IMR-90 (cell line): ENCODE measurements around the gene YTHDC2. TPM values are rescaled to one million over a fixed set of nuclear protein-coding genes. Genes with fewer than 3 reads are reported as not detected.
A peak's percentile ranks its signal among the peaks of the same experiment; 100 is the strongest.

Experiments used
- ATAC-seq: fragments of 200-7000 bp; cut with Tn5 transposase; 2 replicates; pipeline ENCODE4 v1.9.1; 2020; ENCODE audit warnings: low read depth, mild to moderate bottlenecking, moderate library complexity
- BruUV-seq: library from RNA; stranded (reverse); fragments of 400-500 nt; replicated peaks from 2 replicates; lab custom pipeline; 2021; lab: Mats Ljungman, UMichigan
- CTCF ChIA-PET: fragments of 300-600 bp; formaldehyde crosslinking; extraction: SDS; loops from one replicate; lab custom pipeline; 2021; ENCODE audit warnings: antibody characterized with exemption; lab: Yijun Ruan, JAX
- POLR2A ChIA-PET: fragments of 300-600 bp; sonication (Branson Sonifier 250); formaldehyde crosslinking; loops from one replicate; lab custom pipeline; 2022; ENCODE audit warnings: antibody characterized with exemption; ENCODE audit not compliant: unreplicated experiment; lab: Charles Lee
- DNase-seq: peaks from one replicate; pipeline ENCODE4 v3.0.0; 2013
- H2AFZ ChIP-seq: replicated peaks from 2 replicates; pipeline ENCODE3; 2013; ENCODE audit warnings: low read length, mild to moderate bottlenecking; ENCODE audit not compliant: poor library complexity
- H2AK5ac ChIP-seq: 2 replicates; pipeline ENCODE4 v1.6.1; 2013; ENCODE audit warnings: low read depth, low read length, inconsistent platforms
- H2AK9ac ChIP-seq: replicated peaks from 2 replicates; pipeline ENCODE3; 2013; ENCODE audit warnings: mild to moderate bottlenecking, low read depth, low read length, moderate library complexity; ENCODE audit not compliant: poor library complexity
- H2BK120ac ChIP-seq: 2 replicates; pipeline ENCODE4 v1.6.1; 2013; ENCODE audit warnings: low read depth, low read length, inconsistent platforms
- H2BK15ac ChIP-seq: 3 replicates; pipeline ENCODE4 v1.6.1; 2013; ENCODE audit warnings: low read depth, low read length, inconsistent platforms
- H2BK20ac ChIP-seq: 2 replicates; pipeline ENCODE4 v1.6.1; 2013; ENCODE audit warnings: low read depth, mild to moderate bottlenecking, inconsistent platforms, low read length, moderate library complexity
- H2BK5ac ChIP-seq: 2 replicates; pipeline ENCODE4 v1.6.1; 2013; ENCODE audit warnings: mild to moderate bottlenecking, low read depth, low read length, inconsistent platforms; ENCODE audit not compliant: poor library complexity, severe bottlenecking
- H3K14ac ChIP-seq: replicated peaks from 2 replicates; pipeline ENCODE4 v1.6.1; 2013; ENCODE audit warnings: low read depth, low read length, inconsistent platforms
- H3K18ac ChIP-seq: 2 replicates; pipeline ENCODE4 v1.6.1; 2013; ENCODE audit warnings: low read depth, low read length, control low read depth
- H3K23ac ChIP-seq: 2 replicates; pipeline ENCODE4 v1.6.1; 2013; ENCODE audit warnings: low read depth, low read length, inconsistent platforms
- H3K27ac ChIP-seq: 2 replicates; pipeline ENCODE4 v1.5.1; 2013; ENCODE audit warnings: mild to moderate bottlenecking, control low read depth, low read length; ENCODE audit not compliant: insufficient read depth
- H3K27me3 ChIP-seq: 2 replicates; pipeline ENCODE4 v1.6.1; 2013; ENCODE audit warnings: low read length; ENCODE audit not compliant: control insufficient read depth, insufficient read depth
- H3K36me3 ChIP-seq: 2 replicates; pipeline ENCODE4 v1.6.1; 2013; ENCODE audit warnings: low read length, mixed read lengths; ENCODE audit not compliant: control insufficient read depth, insufficient read depth
- H3K4ac ChIP-seq: 2 replicates; pipeline ENCODE4 v1.6.1; 2013; ENCODE audit warnings: low read depth, low read length, inconsistent platforms
- H3K4me1 ChIP-seq: 2 replicates; pipeline ENCODE4 v1.6.1; 2013; ENCODE audit warnings: low read length, mixed read lengths; ENCODE audit not compliant: control insufficient read depth, insufficient read depth
- H3K4me2 ChIP-seq: 2 replicates; pipeline ENCODE4 v1.6.1; 2013; ENCODE audit warnings: low read depth, mild to moderate bottlenecking, control low read depth, low read length, moderate library complexity
- H3K4me3 ChIP-seq: 2 replicates; pipeline ENCODE4 v1.5.1; 2013; ENCODE audit warnings: low read depth, mild to moderate bottlenecking, control low read depth, low read length, moderate library complexity; ENCODE audit not compliant: insufficient read depth
- H3K56ac ChIP-seq: 2 replicates; pipeline ENCODE4 v1.6.1; 2013; ENCODE audit warnings: low read length, inconsistent platforms; ENCODE audit not compliant: insufficient read depth; ENCODE audit errors: extremely low read depth
- H3K79me1 ChIP-seq, 2 experiments: 2 replicates each; pipeline ENCODE4 v1.6.1; 2013; ENCODE audit warnings: low read length in 2 of 2, inconsistent platforms in 1 of 2, low read depth in 1 of 2
- H3K9ac ChIP-seq: 2 replicates; pipeline ENCODE4 v1.6.1; 2013; ENCODE audit warnings: low read depth, low read length, control low read depth
- H3K9me1 ChIP-seq: 2 replicates; pipeline ENCODE4 v1.6.1; 2013; ENCODE audit warnings: low read length, inconsistent platforms; ENCODE audit not compliant: insufficient read depth
- H3K9me3 ChIP-seq: 2 replicates; pipeline ENCODE4 v1.6.1; 2013; ENCODE audit warnings: low read length; ENCODE audit not compliant: control insufficient read depth, insufficient read depth
- H4K20me1 ChIP-seq: 2 replicates; pipeline ENCODE4 v1.6.1; 2013; ENCODE audit warnings: low read length, inconsistent platforms; ENCODE audit not compliant: insufficient read depth
- H4K5ac ChIP-seq: 2 replicates; pipeline ENCODE4 v1.6.1; 2013; ENCODE audit warnings: mild to moderate bottlenecking, low read depth, low read length, control low read depth
- H4K8ac ChIP-seq, 2 experiments: 2 replicates each; pipeline ENCODE4 v1.6.1; 2013; ENCODE audit warnings: low read depth in 2 of 2, low read length in 2 of 2, control low read depth in 1 of 2, inconsistent platforms in 1 of 2
- H4K91ac ChIP-seq: 2 replicates; pipeline ENCODE4 v1.6.1; 2013; ENCODE audit warnings: low read depth, low read length, inconsistent platforms; ENCODE audit not compliant: insufficient read depth
- CTCF ChIP-seq: conservative IDR thresholded peaks from 2 replicates; pipeline ENCODE4 v1.5.1; 2012; ENCODE audit warnings: mild to moderate bottlenecking, low read depth, low read length, improper control_type of control experiment
- FOS ChIP-seq: fragments of 150-350 bp; IDR thresholded peaks from 2 replicates; pipeline ENCODE4 v1.6.1; 2016; ENCODE audit warnings: low read depth, low read length
- MAFK ChIP-seq: IDR thresholded peaks from 2 replicates; pipeline ENCODE4 v1.6.1; 2012; ENCODE audit warnings: low read depth, low read length, improper control_type of control experiment
- MAZ ChIP-seq: IDR thresholded peaks from 2 replicates; pipeline ENCODE4 v1.6.1; 2012; ENCODE audit warnings: low read depth, mild to moderate bottlenecking, low read length, improper control_type of control experiment, moderate library complexity, borderline replicate concordance
- MXI1 ChIP-seq: IDR thresholded peaks from 2 replicates; pipeline ENCODE4 v1.6.1; 2012; ENCODE audit warnings: low read depth, mild to moderate bottlenecking, low read length, moderate library complexity, borderline replicate concordance
- NFE2L2 ChIP-seq: fragments of 150-350 bp; IDR thresholded peaks from 2 replicates; pipeline ENCODE4 v1.6.1; 2016; ENCODE audit warnings: low read depth, mild to moderate bottlenecking, low read length
- POLR2A ChIP-seq: IDR thresholded peaks from 2 replicates; pipeline ENCODE4 v1.6.1; 2012; ENCODE audit warnings: mild to moderate bottlenecking, low read depth, low read length
- RAD21 ChIP-seq: IDR thresholded peaks from 2 replicates; pipeline ENCODE4 v1.6.1; 2012; ENCODE audit warnings: low read length, improper control_type of control experiment
- RCOR1 ChIP-seq: IDR thresholded peaks from 2 replicates; pipeline ENCODE4 v1.6.1; 2012; ENCODE audit warnings: mild to moderate bottlenecking, low read length, improper control_type of control experiment; ENCODE audit not compliant: insufficient replicate concordance
- SMC3 ChIP-seq: fragments of 150-350 bp; IDR thresholded peaks from 2 replicates; pipeline ENCODE4 v1.6.1; 2016; ENCODE audit warnings: low read depth, mild to moderate bottlenecking, antibody characterized with exemption, low read length, moderate library complexity
- WGBS, 2 experiments: methylation state at CpG; one replicate each; pipeline versions ENCODE4 v1.1.5 to v1.1.7; 2013; ENCODE audit warnings: missing lambda C conversion rate in 2 of 2; ENCODE audit not compliant: insufficient read length in 1 of 2; ENCODE audit errors: extremely low coverage in 2 of 2; 5-methylcytosine and 5-hydroxymethylcytosine counted together
- dilution Hi-C: fragments of 300-500 bp; cut with HindIII; formaldehyde crosslinking; loops from one replicate; pipeline ENCODE4 v1.14.3; 2018; ENCODE audit warnings: low sequenced_read_pairs; ENCODE audit not compliant: unreplicated experiment
- in situ Hi-C: fragments of 300-500 bp; cut with MboI; formaldehyde crosslinking; loops from 3 replicates; pipeline ENCODE4 v1.14.3; 2019; ENCODE audit warnings: low sequenced_read_pairs, inconsistent platforms, mixed read lengths
- intact Hi-C: fragments of 100-400 bp; cut with micrococcal nuclease; formaldehyde crosslinking; loops from 2 replicates; pipeline ENCODE4 v1.10.0; 2022
- polyA plus RNA-seq, 3 experiments: library from polyadenylated mRNA; depleted of rRNA; stranded (reverse); fragments of >200 nt; gene quantifications; 2 replicates each; pipeline ENCODE4 v1.2.3, GENCODE V29; 2012; ENCODE audit warnings: low replicate concordance in 1 of 3
- total RNA-seq: library from RNA; depleted of rRNA; stranded (reverse); fragments of >200 nt; gene quantifications from 2 replicates; pipeline ENCODE4 v1.2.3, GENCODE V29; 2012
- TF ChIP-seq, protein P1 (sequence below): fragments of 150-350 bp; IDR thresholded peaks from 2 replicates; pipeline ENCODE4 v1.6.1; 2016; ENCODE audit warnings: low read depth, mild to moderate bottlenecking, low read length, moderate library complexity, borderline replicate concordance
- TF ChIP-seq, protein P2 (sequence below): fragments of 150-350 bp; IDR thresholded peaks from 2 replicates; pipeline ENCODE4 v1.6.1; 2017; ENCODE audit warnings: mild to moderate bottlenecking, antibody characterized with exemption, low read length, low read depth

Gene YTHDC2
- total and polyA plus RNA-seq, 2 of the 4 experiments (the other 2 are of a cell fraction) = 6.5 to 13.4 TPM

DNA sequence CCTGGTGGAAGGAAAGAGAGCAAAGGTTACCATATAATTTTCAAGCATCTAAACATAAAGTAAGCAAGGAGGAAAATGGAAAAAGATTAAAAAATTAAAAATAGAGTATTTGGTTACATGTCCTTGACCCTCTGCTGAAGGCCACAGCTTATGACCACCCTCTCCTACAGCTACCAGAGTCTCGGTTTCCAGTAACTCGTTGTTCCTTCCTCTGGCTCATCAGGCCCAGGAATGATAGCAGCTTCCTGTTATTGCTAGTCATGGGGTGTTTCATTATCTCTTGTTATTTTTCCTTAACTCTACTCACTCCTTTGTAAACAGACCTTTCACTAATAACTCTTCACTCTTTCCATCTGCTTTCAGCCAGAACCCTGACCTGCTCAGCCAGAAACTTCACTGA is 102.2 kb downstream of the YTHDC2 start:
- no peak overlapping the region for H3K4me3 ChIP-seq
- H3K4me1 ChIP-seq = peaks cover 5% of the 10 kb centered on the region
- in situ Hi-C loops = loop anchor here (25.0 kb wide), 1 partner anchor 1053 kb away; no protein-coding TSS in a partner anchor
- no peaks in the 10 kb centered on the region for H3K9me3 ChIP-seq
- no peak overlapping the region for H3K56ac ChIP-seq
- no peaks in the 10 kb centered on the region for H3K27me3 ChIP-seq
- no peak overlapping the region for H3K27ac ChIP-seq
- H4K20me1 ChIP-seq = no peaks in the 10 kb centered on the region
- no peak overlapping the region for H4K5ac ChIP-seq
- intact Hi-C loops = loop anchor here (1.0 to 10.0 kb wide), 3 partner anchors 469 to 1639 kb away; no protein-coding TSS in a partner anchor
- no peak overlapping the region for H4K91ac ChIP-seq
- H2AK5ac ChIP-seq = no peak overlapping the region
- peak overlapping the region; percentile 49; the same call in 1 of the 2 replicates for H2BK120ac ChIP-seq
- H3K79me1 ChIP-seq = no peaks in the 10 kb centered on the region
- no peak overlapping the region for H2BK15ac ChIP-seq
- POLR2A ChIA-PET = no interaction called here
- no peaks in the 10 kb centered on the region for H3K9me1 ChIP-seq
- H4K8ac ChIP-seq = no peak overlapping the region
- no peak overlapping the region; the same call in 1 of the 2 replicates for H3K4ac ChIP-seq
- no peaks in the 10 kb centered on the region for H3K36me3 ChIP-seq
- dilution Hi-C loops = no loop called here
- ATAC-seq (peak; percentile 81), DNase-seq (peak; percentile 60)
- H3K14ac ChIP-seq = no peak overlapping the region; the same call in 1 of the 2 replicates
- TF ChIP-seq RCOR1 (no peak), RAD21 (no peak), MXI1 (no peak), MAZ (no peak), NFE2L2 (no peak), POLR2A (no peak), MAFK (no peak), SMC3 (no peak), CTCF (no peak), FOS (no peak)
- TF ChIP-seq, protein P1, sequence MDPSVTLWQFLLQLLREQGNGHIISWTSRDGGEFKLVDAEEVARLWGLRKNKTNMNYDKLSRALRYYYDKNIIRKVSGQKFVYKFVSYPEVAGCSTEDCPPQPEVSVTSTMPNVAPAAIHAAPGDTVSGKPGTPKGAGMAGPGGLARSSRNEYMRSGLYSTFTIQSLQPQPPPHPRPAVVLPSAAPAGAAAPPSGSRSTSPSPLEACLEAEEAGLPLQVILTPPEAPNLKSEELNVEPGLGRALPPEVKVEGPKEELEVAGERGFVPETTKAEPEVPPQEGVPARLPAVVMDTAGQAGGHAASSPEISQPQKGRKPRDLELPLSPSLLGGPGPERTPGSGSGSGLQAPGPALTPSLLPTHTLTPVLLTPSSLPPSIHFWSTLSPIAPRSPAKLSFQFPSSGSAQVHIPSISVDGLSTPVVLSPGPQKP = no peak
- TF ChIP-seq, protein P2, sequence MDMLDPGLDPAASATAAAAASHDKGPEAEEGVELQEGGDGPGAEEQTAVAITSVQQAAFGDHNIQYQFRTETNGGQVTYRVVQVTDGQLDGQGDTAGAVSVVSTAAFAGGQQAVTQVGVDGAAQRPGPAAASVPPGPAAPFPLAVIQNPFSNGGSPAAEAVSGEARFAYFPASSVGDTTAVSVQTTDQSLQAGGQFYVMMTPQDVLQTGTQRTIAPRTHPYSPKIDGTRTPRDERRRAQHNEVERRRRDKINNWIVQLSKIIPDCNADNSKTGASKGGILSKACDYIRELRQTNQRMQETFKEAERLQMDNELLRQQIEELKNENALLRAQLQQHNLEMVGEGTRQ = no peak
- no peak overlapping the region for H2AFZ ChIP-seq
- H3K18ac ChIP-seq = no peak overlapping the region
- 20% methylated on average over 1 of the region's 2 CpGs; no CpG with 5 or more reads in 1 of the 2 experiments for WGBS, 2 experiments
- H3K4me2 ChIP-seq = no peak overlapping the region; the same call in 1 of the 2 replicates
- no peak overlapping the region for H3K9ac ChIP-seq
- BruUV-seq = no TSS peak
- CTCF ChIA-PET = no interaction called here
- H2BK5ac ChIP-seq = no peak overlapping the region
- H2BK20ac ChIP-seq = no peak overlapping the region; the same call in 1 of the 2 replicates
- no peak overlapping the region for H2AK9ac ChIP-seq
- H3K23ac ChIP-seq = no peak overlapping the region
